ENCODE data around the gene SECISBP2L.

The SECISBP2L gene

GRCh38 chr15:48996276-48996675 is 50.0 kb downstream of the SECISBP2L start:
- TF ChIP-seq, protein P1, sequence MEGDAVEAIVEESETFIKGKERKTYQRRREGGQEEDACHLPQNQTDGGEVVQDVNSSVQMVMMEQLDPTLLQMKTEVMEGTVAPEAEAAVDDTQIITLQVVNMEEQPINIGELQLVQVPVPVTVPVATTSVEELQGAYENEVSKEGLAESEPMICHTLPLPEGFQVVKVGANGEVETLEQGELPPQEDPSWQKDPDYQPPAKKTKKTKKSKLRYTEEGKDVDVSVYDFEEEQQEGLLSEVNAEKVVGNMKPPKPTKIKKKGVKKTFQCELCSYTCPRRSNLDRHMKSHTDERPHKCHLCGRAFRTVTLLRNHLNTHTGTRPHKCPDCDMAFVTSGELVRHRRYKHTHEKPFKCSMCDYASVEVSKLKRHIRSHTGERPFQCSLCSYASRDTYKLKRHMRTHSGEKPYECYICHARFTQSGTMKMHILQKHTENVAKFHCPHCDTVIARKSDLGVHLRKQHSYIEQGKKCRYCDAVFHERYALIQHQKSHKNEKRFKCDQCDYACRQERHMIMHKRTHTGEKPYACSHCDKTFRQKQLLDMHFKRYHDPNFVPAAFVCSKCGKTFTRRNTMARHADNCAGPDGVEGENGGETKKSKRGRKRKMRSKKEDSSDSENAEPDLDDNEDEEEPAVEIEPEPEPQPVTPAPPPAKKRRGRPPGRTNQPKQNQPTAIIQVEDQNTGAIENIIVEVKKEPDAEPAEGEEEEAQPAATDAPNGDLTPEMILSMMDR (IDR thresholded peaks at IDR 0.05; ENCODE audit: low read depth, low read length, missing control alignments), result no peak
- no peak for DNase-seq (ENCODE audit: low read depth)
- H3K4me3 ChIP-seq (ENCODE audit: low read depth, low read length), result no peak overlapping the region

GRCh38 chr15:48993380-48993779 is 52.9 kb downstream of the SECISBP2L start:
- no peak overlapping the region for H3K4me3 ChIP-seq (ENCODE audit: low read depth, low read length)
- no peak for DNase-seq (ENCODE audit: low read depth)
- TF ChIP-seq, protein P1 (IDR thresholded peaks at IDR 0.05; ENCODE audit: low read depth, low read length, missing control alignments), result no peak

- TF ChIP-seq, protein P1 (IDR thresholded peaks at IDR 0.05; ENCODE audit: low read depth, low read length, missing control alignments), result no peak
- DNase-seq (ENCODE audit: low read depth), result no peak
- H3K4me3 ChIP-seq (ENCODE audit: low read depth, low read length), result no peak overlapping the region
Measured at GRCh38 chr15:48992545-48992944, 53.7 kb downstream of the SECISBP2L start.

GRCh38 chr15:48992096-48992495 is 54.1 kb downstream of the SECISBP2L start:
- TF ChIP-seq, protein P1 (IDR thresholded peaks at IDR 0.05; ENCODE audit: low read depth, low read length, missing control alignments), result no peak
- no peak for DNase-seq (ENCODE audit: low read depth)
- no peak overlapping the region for H3K4me3 ChIP-seq (ENCODE audit: low read depth, low read length)

DNA sequence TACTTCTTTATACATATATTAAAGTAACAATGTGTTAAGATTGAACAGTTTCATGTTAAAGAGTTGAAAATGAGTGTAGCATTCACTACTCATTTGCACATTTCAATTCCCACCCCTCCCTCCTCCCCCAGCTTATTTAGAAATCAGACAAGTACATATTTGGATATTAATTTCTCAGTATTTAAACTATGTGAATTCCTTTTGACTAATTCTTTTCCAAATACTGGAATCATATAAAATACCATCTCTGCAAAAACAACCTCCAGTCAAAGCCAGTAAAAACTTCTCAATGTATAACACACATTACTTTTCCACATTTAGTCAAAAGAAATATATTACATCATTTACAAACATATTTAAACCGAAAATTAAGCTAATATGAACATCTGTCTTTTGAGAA is 57.1 kb downstream of the SECISBP2L start:
- no peak overlapping the region for H3K4me3 ChIP-seq (ENCODE audit: low read depth, low read length)
- no peak for DNase-seq (ENCODE audit: low read depth)
- TF ChIP-seq, protein P1 (IDR thresholded peaks at IDR 0.05; ENCODE audit: low read depth, low read length, missing control alignments), result no peak

- no peak for DNase-seq (ENCODE audit: low read depth)
- no peak overlapping the region for H3K4me3 ChIP-seq (ENCODE audit: low read depth, low read length)
- TF ChIP-seq, protein P1 (IDR thresholded peaks at IDR 0.05; ENCODE audit: low read depth, low read length, missing control alignments), result no peak
Measured at GRCh38 chr15:48987142-48987541, 59.1 kb downstream of the SECISBP2L start.

GRCh38 chr15:48986240-48986639 is 60.0 kb downstream of the SECISBP2L start:
- H3K4me3 ChIP-seq (ENCODE audit: low read depth, low read length), result no peak overlapping the region
- TF ChIP-seq, protein P1 (IDR thresholded peaks at IDR 0.05; ENCODE audit: low read depth, low read length, missing control alignments), result no peak
- DNase-seq (ENCODE audit: low read depth), result no peak

Data from GM12864 (cell line).